GM12878 (cell line): Measurements from ENCODE around the gene CFAP299. TPM values are rescaled to one million over a fixed set of nuclear protein-coding genes. Genes with fewer than 3 reads are reported as not detected.

Experiments
- ATAC-seq: fragments of 200-7000 bp; cut with Tn5 transposase; 3 replicates; pipeline ENCODE4 v1.9.1; 2020; ENCODE audit warnings: mild to moderate bottlenecking, moderate library complexity
- BruUV-seq: library from RNA; stranded (reverse); fragments of 400-500 nt; replicated peaks from 2 replicates; lab custom pipeline; 2021; lab: Mats Ljungman, UMichigan
- CTCF ChIA-PET: fragments of 300-600 bp; sonication (Branson Sonifier 250); formaldehyde crosslinking; extraction: SDS; loops from one replicate; lab custom pipeline; 2021; ENCODE audit warnings: inconsistent platforms; lab: Yijun Ruan, JAX
- POLR2A ChIA-PET: fragments of 350-600 bp; formaldehyde crosslinking; extraction: SDS; loops from one replicate; lab custom pipeline; 2021; ENCODE audit warnings: inconsistent platforms; lab: Charles Lee
- RAD21 ChIA-PET: fragments of 300-600 bp; sonication (Branson Sonifier 250); formaldehyde crosslinking; loops from one replicate; lab custom pipeline; 2023; ENCODE audit warnings: antibody characterized with exemption; ENCODE audit not compliant: unreplicated experiment; lab: Charles Lee
- SMC1A ChIA-PET: fragments of 300-600 bp; sonication (Branson Sonifier 250); formaldehyde crosslinking; loops from one replicate; lab custom pipeline; 2023; ENCODE audit not compliant: unreplicated experiment, uncharacterized antibody; lab: Charles Lee
- DNase-seq: peaks from one replicate; pipeline ENCODE4 v3.0.0-alpha.2; 2011; ENCODE audit warnings: low read depth, low spot score
- FAIRE-seq: peaks from 3 replicates; lab custom pipeline; 2011; peaks lifted over from hg19 to GRCh38; lab: Jason Lieb, UNC
- H2AFZ ChIP-seq: 2 replicates; pipeline ENCODE4 v1.6.0; 2011; ENCODE audit warnings: low read depth, low read length, control low read depth; ENCODE audit not compliant: control insufficient read depth
- H3K27ac ChIP-seq: 2 replicates; pipeline ENCODE4 v1.5.1; 2011; ENCODE audit warnings: control low read depth; ENCODE audit not compliant: control insufficient read depth, insufficient read depth
- H3K27me3 ChIP-seq, 2 experiments: replicated peaks in 1 of 2; 2 replicates each; pipeline versions ENCODE4 v1.6.0 to v1.6.1; 2011; ENCODE audit warnings: low read length in 1 of 2; ENCODE audit not compliant: control insufficient read depth in 2 of 2, insufficient read depth in 2 of 2
- H3K36me3 ChIP-seq, 2 experiments: 2 replicates each; pipeline ENCODE4 v1.5.1; 2011; ENCODE audit warnings: low read length in 1 of 2; ENCODE audit not compliant: control insufficient read depth in 2 of 2, insufficient read depth in 2 of 2
- H3K4me1 ChIP-seq: 2 replicates; pipeline ENCODE4 v1.6.1; 2011; ENCODE audit warnings: mild to moderate bottlenecking, low read length, moderate library complexity, mixed read lengths; ENCODE audit not compliant: control insufficient read depth, insufficient read depth
- H3K4me2 ChIP-seq: 2 replicates; pipeline ENCODE4 v1.6.0; 2011; ENCODE audit warnings: control low read depth; ENCODE audit not compliant: control insufficient read depth, insufficient read depth
- H3K4me3 ChIP-seq: fragments of 200-600 bp; sonication (generic); 2 replicates; pipeline ENCODE4 v1.5.1; 2016
- H3K79me2 ChIP-seq: 2 replicates; pipeline ENCODE4 v1.6.0; 2011; ENCODE audit warnings: low read length; ENCODE audit not compliant: control insufficient read depth, insufficient read depth
- H3K9ac ChIP-seq: 2 replicates; pipeline ENCODE4 v1.8.0; 2011; ENCODE audit warnings: low read length, control low read depth, mixed read lengths; ENCODE audit not compliant: control insufficient read depth, insufficient read depth
- H3K9me3 ChIP-seq: replicated peaks from 3 replicates; pipeline ENCODE4 v1.5.1; 2011; ENCODE audit warnings: mild to moderate bottlenecking, low read length; ENCODE audit not compliant: control insufficient read depth, insufficient read depth
- H4K20me1 ChIP-seq: 2 replicates; pipeline ENCODE4 v1.6.0; 2011; ENCODE audit not compliant: control insufficient read depth, insufficient read depth
- E2F4 ChIP-seq: IDR thresholded peaks from 2 replicates; pipeline ENCODE4 v1.6.1; 2012; ENCODE audit warnings: low read depth, low read length, improper control_type of control experiment
- PML ChIP-seq: IDR thresholded peaks from 2 replicates; pipeline ENCODE4 v1.6.1; 2012; ENCODE audit warnings: low read length, inconsistent platforms
- TAF1 ChIP-seq: IDR thresholded peaks from 2 replicates; pipeline ENCODE4 v1.6.1; 2011; ENCODE audit warnings: mild to moderate bottlenecking, low read depth, low read length, borderline replicate concordance
- ZBED1 ChIP-seq: IDR thresholded peaks from 2 replicates; pipeline ENCODE4 v1.6.1; 2016; ENCODE audit warnings: borderline replicate concordance
- ZNF217 ChIP-seq: fragments of 450-650 bp; IDR thresholded peaks from 2 replicates; pipeline ENCODE4 v1.6.1; 2017; ENCODE audit warnings: antibody characterized with exemption, mild to moderate bottlenecking
- ZSCAN29 ChIP-seq: fragments of 450-650 bp; IDR thresholded peaks from 2 replicates; pipeline ENCODE4 v1.6.1; 2017; ENCODE audit warnings: mild to moderate bottlenecking, moderate library complexity
- WGBS: methylation state at CpG from one replicate; pipeline ENCODE4 v1.1.6; 2016; ENCODE audit warnings: low lambda C conversion rate; ENCODE audit not compliant: insufficient replicate concordance, insufficient coverage; ENCODE audit errors: missing lambda C conversion rate; 5-methylcytosine and 5-hydroxymethylcytosine counted together
- in situ Hi-C: fragments of 300-500 bp; cut with MboI; formaldehyde crosslinking; loops from 9 replicates; pipeline ENCODE4 v1.14.3; 2018; ENCODE audit warnings: mixed read lengths
- intact Hi-C: fragments of 100-400 bp; cut with micrococcal nuclease; formaldehyde crosslinking; loops from one replicate; pipeline ENCODE4 v1.14.2; 2022; ENCODE audit not compliant: unreplicated experiment
- polyA plus RNA-seq, 11 experiments: library from polyadenylated mRNA; depleted of rRNA in 4 of 11; unstranded in 6 of 11; stranded (reverse) in 5 of 11; fragments of >200 nt; fragmentation: Nextera tagmentation in 4 of 11; fragmentation: Illumina TruSeq in 1 of 11; extraction: Ambion mirVana in 4 of 11; extraction: Trizol in 1 of 11; gene quantifications; 1 replicate in 1 of 11; 2 replicates in 10 of 11; pipeline versions ENCODE4 v1.2.1 to v1.2.3, GENCODE V29; 2011 to 2016; ENCODE audit warnings: inconsistent platforms in 2 of 11, missing spikeins in 2 of 11, low read depth in 1 of 11
- total RNA-seq, 4 experiments: library from RNA; depleted of rRNA in 3 of 4; stranded (reverse); fragments of >200 nt in 3 of 4; fragmentation: Illumina TruSeq in 1 of 4; extraction: Trizol in 1 of 4; gene quantifications; 2 replicates each; pipeline versions ENCODE4 v1.2.1 to v1.2.3, GENCODE V29; 2013 to 2021
- TF ChIP-seq, protein P1 (sequence below): fragments of 450-650 bp; IDR thresholded peaks from 2 replicates; pipeline ENCODE4 v1.6.1; 2017; ENCODE audit warnings: mild to moderate bottlenecking
- TF ChIP-seq, protein P2 (sequence below): fragments of 450-650 bp; IDR thresholded peaks from 2 replicates; pipeline ENCODE4 v1.6.1; 2016; ENCODE audit warnings: mild to moderate bottlenecking

The CFAP299 gene
- total and polyA plus RNA-seq, 10 of the 15 experiments (the other 5 are each of a cell fraction or from before 2014, with no cell fraction given) = 0.06 to 0.34 TPM; not detected in 8

GRCh38 chr4:80568891-80569290, 233.4 kb downstream of the CFAP299 start:
- no peak for DNase-seq
- ChIA-PET POLR2A (no interaction called here), SMC1A (interaction anchor here (1.1 to 1.3 kb wide), 2 partner anchors 9 to 11 kb away, joined by 3 read pairs; no protein-coding TSS in a partner anchor), CTCF (interaction anchor here (1.1 kb wide), 1 partner anchor 471 kb away, joined by 4 read pairs; no protein-coding TSS in a partner anchor), RAD21 (no interaction called here)
- Histone ChIP-seq H3K9ac (no peak overlapping the region), H3K4me2 (no peak overlapping the region), H3K4me3 (no peak overlapping the region), H3K36me3 (no peaks in the 10 kb centered on the region), H3K27ac (no peak overlapping the region), H2AFZ (no peak overlapping the region), H3K9me3 (no peaks in the 10 kb centered on the region; the same call in 2 of the 3 replicates), H3K27me3 (no peaks in the 10 kb centered on the region), H3K4me1 (no peaks in the 10 kb centered on the region), H4K20me1 (no peaks in the 10 kb centered on the region), H3K79me2 (no peaks in the 10 kb centered on the region)
- no peak for ATAC-seq
- TF ChIP-seq ZSCAN29 = no peak
- no peak for TF ChIP-seq E2F4
- TF ChIP-seq, protein P1, sequence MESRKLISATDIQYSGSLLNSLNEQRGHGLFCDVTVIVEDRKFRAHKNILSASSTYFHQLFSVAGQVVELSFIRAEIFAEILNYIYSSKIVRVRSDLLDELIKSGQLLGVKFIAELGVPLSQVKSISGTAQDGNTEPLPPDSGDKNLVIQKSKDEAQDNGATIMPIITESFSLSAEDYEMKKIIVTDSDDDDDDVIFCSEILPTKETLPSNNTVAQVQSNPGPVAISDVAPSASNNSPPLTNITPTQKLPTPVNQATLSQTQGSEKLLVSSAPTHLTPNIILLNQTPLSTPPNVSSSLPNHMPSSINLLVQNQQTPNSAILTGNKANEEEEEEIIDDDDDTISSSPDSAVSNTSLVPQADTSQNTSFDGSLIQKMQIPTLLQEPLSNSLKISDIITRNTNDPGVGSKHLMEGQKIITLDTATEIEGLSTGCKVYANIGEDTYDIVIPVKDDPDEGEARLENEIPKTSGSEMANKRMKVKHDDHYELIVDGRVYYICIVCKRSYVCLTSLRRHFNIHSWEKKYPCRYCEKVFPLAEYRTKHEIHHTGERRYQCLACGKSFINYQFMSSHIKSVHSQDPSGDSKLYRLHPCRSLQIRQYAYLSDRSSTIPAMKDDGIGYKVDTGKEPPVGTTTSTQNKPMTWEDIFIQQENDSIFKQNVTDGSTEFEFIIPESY = no peak
- no peak for TF ChIP-seq ZBED1
- no peak for TF ChIP-seq ZNF217
- TF ChIP-seq TAF1 = no peak
- TF ChIP-seq, protein P2, sequence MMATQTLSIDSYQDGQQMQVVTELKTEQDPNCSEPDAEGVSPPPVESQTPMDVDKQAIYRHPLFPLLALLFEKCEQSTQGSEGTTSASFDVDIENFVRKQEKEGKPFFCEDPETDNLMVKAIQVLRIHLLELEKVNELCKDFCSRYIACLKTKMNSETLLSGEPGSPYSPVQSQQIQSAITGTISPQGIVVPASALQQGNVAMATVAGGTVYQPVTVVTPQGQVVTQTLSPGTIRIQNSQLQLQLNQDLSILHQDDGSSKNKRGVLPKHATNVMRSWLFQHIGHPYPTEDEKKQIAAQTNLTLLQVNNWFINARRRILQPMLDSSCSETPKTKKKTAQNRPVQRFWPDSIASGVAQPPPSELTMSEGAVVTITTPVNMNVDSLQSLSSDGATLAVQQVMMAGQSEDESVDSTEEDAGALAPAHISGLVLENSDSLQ = no peak
- TF ChIP-seq PML = no peak
- no peak for FAIRE-seq
- 0% methylated on average over 1 of the region's 1 CpG for WGBS
- in situ Hi-C loops (no loop called here), intact Hi-C loops (no loop called here)
- BruUV-seq = no TSS peak
